ACC112 (cell line): ENCODE data around the gene SYNGR1.

Experiments
- H2AFZ ChIP-seq: fragments of 200-600 bp; sonication (generic); one replicate; pipeline ENCODE4 v1.6.0; 2017; ENCODE audit warnings: antibody characterized with exemption, low read length; ENCODE audit not compliant: unreplicated experiment
- H3K27ac ChIP-seq: fragments of 200-600 bp; sonication (generic); 2 replicates; pipeline ENCODE4 v1.5.1; 2014; ENCODE audit warnings: low read depth, mild to moderate bottlenecking, antibody characterized with exemption, low read length, moderate library complexity
- H3K27me3 ChIP-seq: fragments of 200-600 bp; sonication (generic); 2 replicates; pipeline ENCODE4 v1.6.1; 2014; ENCODE audit warnings: mild to moderate bottlenecking, antibody characterized with exemption, low read length, moderate library complexity, mixed read lengths; ENCODE audit not compliant: insufficient read depth
- H3K36me3 ChIP-seq: fragments of 200-600 bp; sonication (generic); 2 replicates; pipeline ENCODE4 v1.6.1; 2016; ENCODE audit warnings: mild to moderate bottlenecking, antibody characterized with exemption, low read length, moderate library complexity, mixed read lengths; ENCODE audit not compliant: insufficient read depth
- H3K4me1 ChIP-seq: fragments of 200-600 bp; sonication (generic); one replicate; pipeline ENCODE4 v1.6.1; 2016; ENCODE audit warnings: low read length, mixed read lengths; ENCODE audit not compliant: insufficient read depth, unreplicated experiment, control insufficient read depth
- H3K4me3 ChIP-seq: fragments of 200-600 bp; sonication (generic); 2 replicates; pipeline ENCODE4 v1.5.1; 2014; ENCODE audit warnings: mild to moderate bottlenecking, low read depth, low read length
- H3K79me2 ChIP-seq: fragments of 200-600 bp; sonication (generic); one replicate; pipeline ENCODE4 v1.6.0; 2016; ENCODE audit warnings: low read length; ENCODE audit not compliant: control insufficient read depth, unreplicated experiment, insufficient read depth

Gene SYNGR1, protein sequence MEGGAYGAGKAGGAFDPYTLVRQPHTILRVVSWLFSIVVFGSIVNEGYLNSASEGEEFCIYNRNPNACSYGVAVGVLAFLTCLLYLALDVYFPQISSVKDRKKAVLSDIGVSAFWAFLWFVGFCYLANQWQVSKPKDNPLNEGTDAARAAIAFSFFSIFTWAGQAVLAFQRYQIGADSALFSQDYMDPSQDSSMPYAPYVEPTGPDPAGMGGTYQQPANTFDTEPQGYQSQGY

DNA sequence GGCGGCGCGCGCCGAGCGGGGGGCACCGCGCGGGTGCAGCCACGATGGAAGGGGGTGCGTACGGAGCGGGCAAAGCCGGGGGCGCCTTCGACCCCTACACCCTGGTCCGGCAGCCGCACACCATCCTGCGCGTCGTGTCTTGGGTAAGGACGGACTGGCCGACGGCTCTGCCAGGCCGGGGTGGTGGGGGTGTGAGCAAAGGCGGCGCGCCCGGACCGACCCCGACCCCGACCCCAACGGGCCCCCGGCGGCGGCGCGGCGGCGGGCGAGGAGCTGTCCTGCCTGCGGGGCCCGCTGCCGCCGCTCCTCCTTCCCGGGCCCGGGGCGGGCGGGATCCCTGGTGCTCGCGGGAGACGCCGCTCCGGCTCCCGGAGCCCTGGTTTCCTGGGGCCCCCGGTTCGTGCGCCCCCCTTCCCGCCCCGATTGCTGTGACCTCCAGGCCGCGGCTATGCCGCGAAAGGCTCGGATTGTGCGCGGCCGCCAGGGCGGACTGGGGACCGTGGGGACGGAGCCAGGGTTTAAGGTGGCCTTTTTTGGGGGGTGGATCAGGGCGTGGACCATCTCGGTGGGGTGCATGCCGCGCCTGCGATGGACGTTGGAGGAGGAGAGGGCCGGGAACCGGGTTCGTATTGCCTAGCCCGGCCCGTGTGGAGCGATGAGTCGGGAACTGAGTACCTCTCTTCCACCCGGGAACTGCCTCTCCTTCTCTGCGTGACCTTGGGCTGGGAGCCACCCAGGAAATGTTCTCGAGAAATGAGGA lies at the start of gene SYNGR1:
SYNGR1 (plus strand) TSS at position 25 of the 760 bp plus-strand sequence; CDS start at position 45, 20 bp downstream.
- H3K4me3 ChIP-seq: peak within 1 kb of the TSS; percentile 69
- H3K79me2 ChIP-seq: no peaks in the 10 kb centered on the region
- H3K36me3 ChIP-seq: no peaks in the 10 kb centered on the region
- H3K27ac ChIP-seq: no peak within 1 kb of the TSS
- no peaks in the 10 kb centered on the region for H3K27me3 ChIP-seq
- peak within 1 kb of the TSS; percentile 38 for H2AFZ ChIP-seq
- H3K4me1 ChIP-seq: no peaks in the 10 kb centered on the region

DNA sequence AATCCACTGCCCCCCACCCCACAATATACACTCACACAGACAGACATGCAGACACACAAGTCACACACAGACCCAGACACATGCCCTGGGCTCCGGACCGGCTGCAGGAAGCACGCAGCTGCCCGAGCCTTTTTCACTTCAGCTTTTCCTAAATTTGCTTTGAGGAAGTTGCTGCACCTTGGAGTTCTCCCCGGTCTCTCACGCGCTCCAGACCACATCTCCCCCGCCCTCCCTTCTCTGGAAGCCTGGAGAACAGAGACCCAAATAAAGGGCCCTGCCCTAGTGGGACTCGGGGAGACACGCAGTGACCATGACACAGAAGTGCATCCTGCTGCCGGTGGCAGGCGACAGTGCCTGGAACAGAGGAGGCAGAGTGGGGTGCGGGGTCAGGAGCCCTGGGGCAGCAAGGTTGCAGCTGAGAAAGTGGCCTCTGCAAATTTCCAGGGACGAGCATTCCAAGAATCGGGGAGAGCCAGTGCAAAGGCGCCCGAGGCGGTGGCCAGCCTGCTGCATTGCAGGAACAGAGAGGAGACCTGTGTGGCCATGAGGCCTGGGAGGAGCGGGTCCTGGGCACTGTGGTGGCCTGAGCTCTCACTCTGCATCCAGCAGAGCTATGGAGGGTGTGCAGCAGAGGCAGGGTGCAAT lies 49.5 kb upstream of the SYNGR1 start:
- Histone ChIP-seq H3K79me2 (no peaks in the 10 kb centered on the region), H3K27me3 (no peaks in the 10 kb centered on the region), H3K36me3 (no peaks in the 10 kb centered on the region), H2AFZ (no peak overlapping the region), H3K4me1 (no peaks in the 10 kb centered on the region), H3K4me3 (no peak overlapping the region), H3K27ac (no peak overlapping the region)

DNA sequence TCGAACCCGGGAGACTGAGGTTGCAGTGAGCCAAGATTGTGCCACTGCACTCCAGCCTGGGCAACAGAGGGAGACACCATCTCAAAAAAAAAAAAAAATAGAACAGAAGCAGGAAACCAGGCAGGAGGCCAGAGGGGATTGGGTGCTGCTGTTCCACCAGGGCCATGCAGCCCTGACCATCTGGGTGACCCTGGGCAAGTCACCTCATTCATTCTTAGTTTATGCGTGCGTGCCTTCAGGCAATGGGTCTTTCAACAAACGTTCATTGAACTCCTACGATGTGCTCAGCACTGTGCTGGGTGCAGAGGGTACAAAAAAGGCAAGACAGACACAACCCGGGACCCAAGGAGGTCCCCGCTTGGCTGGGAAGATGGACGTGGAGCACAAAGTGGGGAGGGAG lies 48.7 kb upstream of the SYNGR1 start:
- H3K4me1 ChIP-seq: no peaks in the 10 kb centered on the region

DNA sequence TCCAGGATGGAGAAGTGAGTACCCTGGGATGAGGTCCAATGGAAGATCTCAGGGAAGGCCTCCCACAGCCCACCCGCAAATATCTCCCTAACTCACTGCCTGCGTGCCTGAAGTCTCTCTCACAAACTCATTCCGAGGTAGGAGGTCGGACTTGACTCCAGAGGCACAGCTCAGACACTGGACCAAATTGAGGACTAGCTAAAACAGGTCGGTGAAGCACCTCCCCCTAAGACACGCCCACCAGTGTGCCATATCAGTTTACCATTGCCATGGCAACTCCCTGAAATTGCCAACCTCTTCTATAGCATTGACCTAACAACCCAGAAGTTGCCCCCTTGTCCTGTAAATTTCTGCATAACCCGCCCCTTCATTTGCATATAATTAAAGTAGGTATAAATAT lies 47.9 kb upstream of the SYNGR1 start:
- Histone ChIP-seq H3K27me3 (no peaks in the 10 kb centered on the region), H3K36me3 (no peaks in the 10 kb centered on the region), H3K4me3 (no peak overlapping the region), H2AFZ (no peak overlapping the region), H3K4me1 (no peaks in the 10 kb centered on the region), H3K79me2 (no peaks in the 10 kb centered on the region), H3K27ac (no peak overlapping the region)

More for the DNA sequence above, 48.7 kb upstream of the SYNGR1 start:
- Histone ChIP-seq H3K36me3 (no peaks in the 10 kb centered on the region), H3K79me2 (no peaks in the 10 kb centered on the region), H3K27ac (no peak overlapping the region), H3K4me3 (no peak overlapping the region), H3K27me3 (no peaks in the 10 kb centered on the region), H2AFZ (no peak overlapping the region)

DNA sequence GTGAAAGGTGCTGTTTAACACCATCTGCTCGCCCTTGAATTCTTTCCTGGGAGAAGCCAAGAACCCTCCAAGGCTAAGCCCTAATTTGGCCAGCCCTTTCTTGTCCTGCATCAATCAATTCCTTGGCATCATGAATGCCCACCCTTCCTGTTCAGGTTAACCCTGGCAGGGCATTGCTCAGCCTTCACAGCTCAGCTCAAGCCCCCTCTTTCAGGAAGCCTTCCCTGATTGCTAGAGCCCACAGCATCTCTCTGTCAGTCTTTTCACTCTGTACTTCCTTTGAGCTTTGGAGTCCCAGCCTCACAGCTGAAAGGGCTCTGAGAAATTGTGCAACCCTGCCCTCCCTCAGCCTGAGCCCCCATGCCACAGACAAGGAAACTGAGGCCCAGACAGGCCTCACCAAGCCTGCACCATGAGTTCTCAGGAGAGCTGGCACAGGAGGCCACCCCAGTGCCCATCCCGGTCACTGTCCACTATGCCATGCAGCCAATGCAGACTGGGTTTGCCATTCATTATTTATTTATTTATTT lies 47.3 kb upstream of the SYNGR1 start:
- no peaks in the 10 kb centered on the region for H3K36me3 ChIP-seq
- H3K27me3 ChIP-seq: no peaks in the 10 kb centered on the region
- no peak overlapping the region for H3K4me3 ChIP-seq
- H3K4me1 ChIP-seq: no peaks in the 10 kb centered on the region
- no peak overlapping the region for H3K27ac ChIP-seq
- H2AFZ ChIP-seq: no peak overlapping the region
- no peaks in the 10 kb centered on the region for H3K79me2 ChIP-seq

DNA sequence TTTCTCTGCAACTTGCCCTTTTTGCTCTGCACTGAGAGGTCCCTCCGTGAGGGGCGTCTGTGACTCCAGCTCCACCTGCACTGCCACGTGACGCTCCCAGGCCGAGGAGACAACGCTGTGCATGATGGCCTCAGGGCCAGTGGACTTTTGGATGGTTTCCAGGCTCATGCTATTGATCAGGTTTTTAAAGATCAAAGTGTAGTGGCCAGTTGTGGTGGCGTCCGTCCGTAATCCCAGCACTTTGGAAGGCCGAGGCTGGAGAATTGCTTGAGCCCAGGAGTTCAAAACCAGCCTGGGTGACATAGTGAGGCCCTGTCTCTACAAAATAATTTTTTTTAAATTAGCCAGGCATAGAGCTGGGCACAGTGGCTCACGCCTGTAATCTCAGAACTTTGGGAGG lies 46.4 kb upstream of the SYNGR1 start:
- Histone ChIP-seq H3K79me2 (no peaks in the 10 kb centered on the region), H3K4me1 (peaks cover 2% of the 10 kb centered on the region), H3K27ac (no peak overlapping the region), H3K27me3 (no peaks in the 10 kb centered on the region), H3K4me3 (no peak overlapping the region), H3K36me3 (no peaks in the 10 kb centered on the region), H2AFZ (no peak overlapping the region)

DNA sequence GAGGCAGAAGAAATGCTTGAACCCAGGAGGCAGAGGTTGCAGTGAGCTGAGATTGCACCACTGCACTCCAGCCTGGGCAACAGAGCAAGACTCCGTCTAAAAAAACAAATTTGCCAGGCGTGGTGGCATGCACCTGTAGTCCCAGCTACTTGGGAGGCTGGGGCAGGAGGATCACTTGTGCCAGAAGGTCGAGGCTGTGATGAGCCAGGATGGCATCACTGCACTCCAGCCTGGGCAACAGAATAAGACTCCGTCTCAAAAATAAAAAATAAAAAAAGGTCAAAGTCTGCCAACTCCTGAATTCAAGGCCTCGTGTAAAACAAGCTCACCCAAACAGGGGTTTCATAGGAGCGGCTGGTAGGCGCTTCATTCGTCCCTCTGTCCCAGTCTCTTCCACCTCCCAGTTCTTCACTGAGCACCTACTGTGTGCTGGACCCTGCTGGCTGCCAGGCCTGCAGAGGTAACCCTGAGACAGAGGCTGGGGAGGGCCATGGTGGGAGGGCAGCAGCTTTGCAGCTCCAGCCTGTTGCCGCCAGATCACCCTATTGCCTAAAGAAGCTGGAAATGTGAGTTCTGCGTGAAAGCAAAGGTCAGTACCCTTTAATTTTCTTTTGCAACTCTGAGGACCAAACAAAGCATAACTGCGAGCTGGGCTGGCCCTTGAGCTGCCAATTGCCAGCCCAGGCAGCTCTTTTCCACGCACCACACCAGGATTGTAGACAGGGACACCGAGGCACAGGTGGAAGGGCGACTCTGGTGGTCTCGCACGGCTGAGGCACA lies 45.7 kb upstream of the SYNGR1 start:
- no peaks in the 10 kb centered on the region for H3K27me3 ChIP-seq
- no peaks in the 10 kb centered on the region for H3K36me3 ChIP-seq
- no peak overlapping the region for H3K27ac ChIP-seq
- no peak overlapping the region for H2AFZ ChIP-seq
- H3K4me3 ChIP-seq: no peak overlapping the region
- no peaks in the 10 kb centered on the region for H3K79me2 ChIP-seq
- H3K4me1 ChIP-seq: peaks cover 7% of the 10 kb centered on the region

DNA sequence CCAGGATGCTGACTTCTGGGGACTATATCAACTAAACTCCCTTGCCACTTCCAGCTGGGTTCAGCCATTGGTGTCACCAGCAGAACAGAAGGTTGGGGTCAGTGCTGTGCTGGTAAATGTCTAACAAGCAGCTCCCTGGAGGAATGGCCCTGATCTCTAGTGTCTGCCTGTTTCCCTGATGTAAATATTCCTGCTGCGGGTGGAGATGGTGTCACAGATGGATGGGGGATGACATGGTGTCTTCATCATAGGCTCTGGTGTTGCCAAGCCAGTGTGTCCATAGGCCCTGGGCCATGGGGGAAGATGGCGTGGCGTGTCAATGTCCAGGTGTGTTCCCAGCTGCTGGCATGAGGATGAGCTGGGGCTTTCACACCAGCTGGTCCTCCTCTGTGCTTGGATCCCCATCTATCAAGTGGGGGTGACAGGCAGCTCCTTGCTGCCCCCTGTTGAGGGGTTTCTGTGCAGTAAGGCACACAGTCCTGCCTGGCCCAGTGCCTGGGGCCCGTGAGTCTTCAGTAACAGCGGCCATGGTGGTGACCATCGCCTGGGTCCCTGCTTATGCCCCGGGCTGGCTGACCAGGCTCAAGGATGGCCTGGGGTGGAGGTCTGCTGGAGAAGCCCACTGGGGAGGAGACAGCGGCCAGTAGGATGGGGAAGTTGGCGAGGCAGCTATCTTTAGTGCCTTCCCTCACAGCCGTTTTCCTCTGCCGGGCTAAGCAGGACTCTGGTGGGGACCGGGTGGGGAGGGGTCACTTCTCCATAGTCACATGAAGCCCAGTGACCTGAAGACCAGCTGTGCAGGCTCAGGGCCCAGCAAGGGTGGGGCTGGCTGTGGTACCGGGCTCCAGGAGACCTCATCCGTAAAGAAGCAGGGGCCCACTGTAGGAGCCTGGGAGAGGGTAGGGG lies 43.1 kb upstream of the SYNGR1 start:
- Histone ChIP-seq H3K27ac (no peak overlapping the region), H3K36me3 (peaks cover 2% of the 10 kb centered on the region; the same call in 1 of the 2 replicates), H3K27me3 (no peaks in the 10 kb centered on the region)

DNA sequence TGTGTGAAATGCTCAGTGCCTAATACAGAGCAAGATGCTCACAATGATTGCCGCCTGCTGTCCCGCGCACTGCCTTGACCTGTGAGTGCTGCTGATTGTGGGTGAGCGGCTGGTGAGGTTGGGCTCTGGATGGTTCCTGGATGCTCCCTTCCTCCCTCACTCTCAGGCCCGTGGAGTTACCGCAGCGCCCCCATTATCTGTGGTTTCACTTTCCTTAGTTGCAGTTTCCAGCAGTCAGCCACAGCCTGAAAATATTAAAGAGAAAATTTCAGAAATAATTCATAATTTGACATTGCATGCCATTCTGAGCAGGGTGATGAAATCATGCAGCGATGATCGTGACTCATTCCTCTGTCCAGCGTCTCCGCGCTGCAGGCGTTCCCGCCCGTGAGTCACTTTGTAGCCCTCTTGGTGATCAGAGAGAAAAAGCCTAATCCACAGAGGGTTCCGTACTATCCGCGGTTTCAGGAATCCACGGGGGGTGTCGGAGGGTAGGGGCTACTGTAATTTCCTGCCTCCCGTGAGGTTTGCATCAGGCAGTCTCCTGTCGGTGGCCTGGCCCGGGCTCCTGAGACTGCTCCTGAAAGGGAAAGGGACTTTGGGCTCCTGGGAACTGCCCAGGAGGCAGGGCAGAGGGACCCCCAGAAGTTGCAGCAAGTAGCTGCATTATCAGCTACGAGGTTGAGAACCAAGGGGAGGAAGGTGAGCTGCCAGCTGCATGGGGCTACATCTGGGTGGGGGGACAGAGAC lies 41.0 kb upstream of the SYNGR1 start:
- Histone ChIP-seq H3K27ac (peak overlapping the region; percentile 75), H3K27me3 (no peaks in the 10 kb centered on the region), H3K4me1 (peaks cover 14% of the 10 kb centered on the region), H3K4me3 (peak overlapping the region; percentile 22; the same call in 1 of the 2 replicates), H3K36me3 (peaks cover 5% of the 10 kb centered on the region; the same call in 1 of the 2 replicates), H3K79me2 (peaks cover 2% of the 10 kb centered on the region), H2AFZ (no peak overlapping the region)

More for the DNA sequence above, 43.1 kb upstream of the SYNGR1 start:
- Histone ChIP-seq H2AFZ (no peak overlapping the region), H3K79me2 (no peaks in the 10 kb centered on the region), H3K4me3 (no peak overlapping the region), H3K4me1 (peaks cover 11% of the 10 kb centered on the region)
